Stimulated activated CD8-positive, alpha-beta memory T cell treated with anti-CD3 and anti-CD28 coated beads, Interleukin-2, amount 100 ng/mL, for 1 hour (primary cell): ENCODE measurements around the gene DGKE.

Source experiments
- DNase-seq, 2 donors: peaks; one replicate each; pipeline ENCODE4 v3.0.0-alpha.2; 2020; ENCODE audit warnings: low read depth in 2 of 2

Gene DGKE

GRCh38 chr17:56849131-56849530 is 15.2 kb downstream of the DGKE start:
- no peak for DNase-seq

- DNase-seq = no peak
Measured at GRCh38 chr17:56850591-56850990, 16.6 kb downstream of the DGKE start.

GRCh38 chr17:56851008-56851407 is 17.1 kb downstream of the DGKE start:
- no peak for DNase-seq

- no peak for DNase-seq
Measured at GRCh38 chr17:56861899-56862298, 27.9 kb downstream of the DGKE start.

- no peak for DNase-seq
Measured at GRCh38 chr17:56863974-56864373, 30.0 kb downstream of the DGKE start.

- no peak for DNase-seq
Measured at GRCh38 chr17:56866076-56866475, 32.1 kb downstream of the DGKE start.

- DNase-seq = no peak
Measured at GRCh38 chr17:56866496-56866895, 32.5 kb downstream of the DGKE start.

- DNase-seq = no peak
Measured at GRCh38 chr17:56867948-56868376, 34.0 kb downstream of the DGKE start.

GRCh38 chr17:56868716-56869115 is 34.8 kb downstream of the DGKE start:
- no peak for DNase-seq

- DNase-seq = no peak
Measured at GRCh38 chr17:56870081-56870651, 36.2 kb downstream of the DGKE start.

GRCh38 chr17:56876766-56877179 is 42.8 kb downstream of the DGKE start:
- DNase-seq = no peak

GRCh38 chr17:56879280-56879679 is 45.3 kb downstream of the DGKE start:
- DNase-seq = no peak

GRCh38 chr17:56880133-56880532 is 46.2 kb downstream of the DGKE start:
- DNase-seq = no peak

- no peak for DNase-seq
Measured at GRCh38 chr17:56880571-56880970, 46.6 kb downstream of the DGKE start.

- no peak for DNase-seq
Measured at GRCh38 chr17:56881685-56882295, 47.8 kb downstream of the DGKE start.

- DNase-seq = no peak
Measured at GRCh38 chr17:56883616-56884015, 49.7 kb downstream of the DGKE start.

- no peak for DNase-seq
Measured at GRCh38 chr17:56884483-56885311, 50.7 kb downstream of the DGKE start.

GRCh38 chr17:56885312-56885657 is 51.3 kb downstream of the DGKE start:
- DNase-seq = no peak

GRCh38 chr17:56886288-56886731 is 52.4 kb downstream of the DGKE start:
- DNase-seq = no peak

GRCh38 chr17:56887105-56887504 is 53.2 kb downstream of the DGKE start:
- DNase-seq = no peak

GRCh38 chr17:56887552-56888467 is 53.9 kb downstream of the DGKE start:
- DNase-seq = no peak

- DNase-seq = no peak
Measured at GRCh38 chr17:56890390-56890789, 56.4 kb downstream of the DGKE start.
